K562 (cell line): Measurements from ENCODE around the gene ALS2CL. TPM values are rescaled to one million over a fixed set of nuclear protein-coding genes. Genes with fewer than 3 reads are reported as not detected.

ENCODE experiments used
- CBX1 ChIP-seq: sonication (generic); IDR thresholded peaks from 2 replicates; pipeline ENCODE4 v1.6.1; 2016; ENCODE audit warnings: antibody characterized with exemption, low read depth, mild to moderate bottlenecking
- CBX2 ChIP-seq: fragments of 200-600 bp; sonication (generic); IDR thresholded peaks from one replicate; pipeline ENCODE4 v1.6.1; 2012; ENCODE audit warnings: mild to moderate bottlenecking, low read length, inconsistent platforms; ENCODE audit not compliant: insufficient read depth, poor library complexity, severe bottlenecking
- ELF1 ChIP-seq: fragments of 200-800 bp; sonication (Bioruptor generic); IDR thresholded peaks from 2 replicates; pipeline ENCODE4 v1.6.1; 2016; ENCODE audit warnings: missing genetic modification characterization, missing compliant biosample characterization
- ETV6 ChIP-seq, 3 experiments: fragments of 150-350 bp in 1 of 3; sonication (generic) in 1 of 3; formaldehyde crosslinking in 1 of 3; IDR thresholded peaks; 2 replicates each; pipeline versions ENCODE4 v1.6.1 to v1.8.0; 2014 to 2022; ENCODE audit warnings: borderline replicate concordance in 2 of 3, low read depth in 2 of 3, antibody characterized with exemption in 1 of 3, low read length in 1 of 3, mild to moderate bottlenecking in 1 of 3, missing genetic modification reagents in 1 of 3
- GATA2 ChIP-seq: sonication (generic); formaldehyde crosslinking; IDR thresholded peaks from 2 replicates; pipeline ENCODE4 v1.4.0; 2020; ENCODE audit warnings: mild to moderate bottlenecking, missing genetic modification reagents
- HMGXB4 ChIP-seq: sonication (generic); formaldehyde crosslinking; IDR thresholded peaks from 2 replicates; pipeline ENCODE4 v1.8.1; 2023; ENCODE audit warnings: mild to moderate bottlenecking, missing genetic modification reagents
- HNRNPL ChIP-seq: fragments of 200-400 bp; formaldehyde crosslinking; IDR thresholded peaks from 2 replicates; pipeline ENCODE4 v1.6.1; 2017; ENCODE audit warnings: low read depth, mild to moderate bottlenecking, low read length
- JUN ChIP-seq, 2 experiments: sonication (generic) in 1 of 2; formaldehyde crosslinking in 1 of 2; IDR thresholded peaks; 2 replicates each; pipeline versions ENCODE4 v1.6.1 to v1.8.0; 2012 to 2022; ENCODE audit warnings: borderline replicate concordance in 2 of 2, mild to moderate bottlenecking in 2 of 2, improper control_type of control experiment in 1 of 2, low read depth in 1 of 2, low read length in 1 of 2, missing genetic modification reagents in 1 of 2
- MIER1 ChIP-seq: fragments of 450-650 bp; IDR thresholded peaks from 2 replicates; pipeline ENCODE4 v1.6.1; 2016; ENCODE audit warnings: antibody characterized with exemption, mild to moderate bottlenecking, low read depth
- MYBL2 ChIP-seq, 2 experiments: fragments of 450-650 bp in 1 of 2; sonication (generic) in 1 of 2; formaldehyde crosslinking in 1 of 2; IDR thresholded peaks; 2 replicates each; pipeline versions ENCODE4 v1.6.1 to v1.8.1; 2017 to 2022; ENCODE audit warnings: borderline replicate concordance in 1 of 2, inconsistent platforms in 1 of 2, low read depth in 1 of 2, mild to moderate bottlenecking in 1 of 2, missing genetic modification reagents in 1 of 2, moderate library complexity in 1 of 2
- NONO ChIP-seq, 2 experiments: fragments of 200-400 bp in 1 of 2; fragments of 450-650 bp in 1 of 2; formaldehyde crosslinking in 1 of 2; IDR thresholded peaks; 2 replicates each; pipeline ENCODE4 v1.6.1; 2017; ENCODE audit warnings: low read depth in 2 of 2, mild to moderate bottlenecking in 2 of 2, moderate library complexity in 2 of 2, low read length in 1 of 2
- PATZ1 ChIP-seq: fragments of 250-450 bp; sonication (Bioruptor Pico); IDR thresholded peaks from 2 replicates; pipeline ENCODE4 v1.5.0; 2020; ENCODE audit warnings: mild to moderate bottlenecking, borderline replicate concordance
- RB1 ChIP-seq: fragments of 450-650 bp; IDR thresholded peaks from 2 replicates; pipeline ENCODE4 v1.6.1; 2017; ENCODE audit warnings: low read depth, mild to moderate bottlenecking
- SNRNP70 ChIP-seq: fragments of 200-400 bp; formaldehyde crosslinking; optimal IDR thresholded peaks from 2 replicates; pipeline ENCODE3; 2017; ENCODE audit warnings: low read depth, low read length
- SPI1 ChIP-seq: IDR thresholded peaks from 2 replicates; pipeline ENCODE4 v1.6.1; 2011; ENCODE audit warnings: low read depth, low read length, control low read depth, borderline replicate concordance
- SRSF7 ChIP-seq: fragments of 200-400 bp; formaldehyde crosslinking; optimal IDR thresholded peaks from 2 replicates; pipeline ENCODE3; 2017; ENCODE audit warnings: mild to moderate bottlenecking, low read depth, low read length
- SRSF9 ChIP-seq: fragments of 200-400 bp; formaldehyde crosslinking; IDR thresholded peaks from 2 replicates; pipeline ENCODE4 v1.6.1; 2017; ENCODE audit warnings: low read depth, low read length, borderline replicate concordance
- STAT5A ChIP-seq: IDR thresholded peaks from 2 replicates; pipeline ENCODE4 v1.6.1; 2012; ENCODE audit warnings: low read length, inconsistent platforms, borderline replicate concordance
- TBP ChIP-seq: optimal IDR thresholded peaks from 2 replicates; pipeline ENCODE3; 2011; ENCODE audit warnings: low read depth, low read length, improper control_type of control experiment
- ZBED1 ChIP-seq: IDR thresholded peaks from 2 replicates; pipeline ENCODE4 v1.6.1; 2014
- ZEB2 ChIP-seq: fragments of 450-650 bp; IDR thresholded peaks from 2 replicates; pipeline ENCODE4 v1.6.1; 2016
- ZNF583 ChIP-seq: fragments of 250-450 bp; sonication (Bioruptor Pico); IDR thresholded peaks from 2 replicates; pipeline ENCODE4 v1.4.0; 2020
- ZNF830 ChIP-seq: fragments of 250-450 bp; sonication (Bioruptor Pico); IDR thresholded peaks from 2 replicates; pipeline ENCODE4 v1.5.0; 2021; ENCODE audit warnings: mild to moderate bottlenecking
- polyA plus RNA-seq, 8 experiments: library from polyadenylated mRNA; depleted of rRNA in 4 of 8; stranded (reverse) in 5 of 8; unstranded in 3 of 8; fragments of >200 nt; fragmentation: Nextera tagmentation in 2 of 8; fragmentation: Illumina TruSeq in 1 of 8; extraction: Ambion mirVana in 2 of 8; extraction: Trizol in 1 of 8; gene quantifications; 2 replicates each; pipeline versions ENCODE4 v1.2.1 to v1.2.3, GENCODE V29; 2011 to 2014; ENCODE audit warnings: inconsistent platforms in 1 of 8, missing spikeins in 1 of 8
- total RNA-seq, 7 experiments: library from RNA; depleted of rRNA in 6 of 7; stranded (reverse); fragments of >200 nt in 6 of 7; fragmentation: Illumina TruSeq in 2 of 7; extraction: Trizol in 2 of 7; gene quantifications; 2 replicates each; pipeline versions ENCODE4 v1.2.1 to v1.2.3, GENCODE V29; 2011 to 2021; ENCODE audit warnings: low replicate concordance in 1 of 7

Gene ALS2CL
- total and polyA plus RNA-seq, 9 of the 15 experiments (the other 6 are each of a cell fraction or from before 2014, with no cell fraction given) = 0.03 to 0.13 (median 0.05) TPM; not detected in 3

DNA sequence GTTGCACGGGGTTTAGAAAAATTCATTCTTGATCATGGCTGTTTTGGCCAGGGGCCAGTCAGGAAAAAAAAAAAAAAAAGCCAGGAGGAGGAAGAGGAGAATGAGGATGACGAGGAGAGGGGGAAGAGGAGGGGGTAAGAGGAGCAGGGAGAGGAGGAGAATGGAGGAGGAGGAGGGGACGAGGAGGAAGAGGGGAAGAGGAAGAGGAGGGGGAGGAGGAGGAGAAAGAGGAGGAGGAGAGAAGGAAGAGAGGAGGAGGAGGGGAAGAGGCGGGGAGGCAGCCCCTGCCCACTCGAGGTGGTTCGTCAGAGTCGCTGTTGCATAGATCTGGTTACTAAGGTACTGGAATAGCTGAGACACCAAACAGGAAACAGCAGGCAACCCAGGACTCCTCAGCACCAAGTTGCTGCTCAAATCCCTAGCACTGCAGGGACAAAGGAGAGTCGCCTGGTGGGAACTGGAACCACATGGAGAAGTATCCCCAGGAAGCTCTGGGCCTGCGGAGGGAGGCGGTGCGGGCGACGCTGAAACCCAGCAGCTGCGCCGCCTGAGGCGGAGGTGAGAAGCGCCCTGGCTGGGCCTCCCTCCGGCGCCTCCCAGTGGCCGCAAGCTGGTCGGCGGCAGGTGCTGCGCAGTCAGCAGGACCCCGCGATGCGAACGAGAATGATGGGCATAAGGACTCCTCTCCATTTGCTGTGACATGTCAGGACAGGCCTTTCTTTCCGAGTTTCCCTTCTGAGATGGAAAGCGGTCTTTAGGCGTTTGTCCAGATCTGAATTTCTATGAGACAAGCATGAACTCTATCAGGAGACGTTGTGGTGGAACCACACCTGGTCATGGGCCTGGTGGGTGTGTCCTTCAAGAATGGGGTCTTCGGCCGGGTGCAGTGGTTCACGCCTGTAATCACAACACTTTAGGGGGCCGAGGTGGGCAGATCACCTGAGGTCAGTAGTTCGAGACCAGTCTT lies 63.6 kb downstream of the ALS2CL start (continued):
- TF ChIP-seq JUN (IDR thresholded peaks at IDR 0.05; ENCODE audit: borderline replicate concordance, low read depth, low read length) (no peak), JUN (CRISPR knock-in tag; IDR thresholded peaks at IDR 0.05; ENCODE audit: borderline replicate concordance) (no peak), SNRNP70 (no peak), RB1 (peak; percentile 94), NONO (IDR thresholded peaks at IDR 0.05; ENCODE audit: low read depth in 2 of 2, low read length in 1 of 2) (no peak), PATZ1 (CRISPR knock-in tag) (no peak), MIER1 (no peak), MYBL2 (IDR thresholded peaks at IDR 0.05; ENCODE audit: low read depth) (no peak), MYBL2 (CRISPR knock-in tag; IDR thresholded peaks at IDR 0.05; ENCODE audit: borderline replicate concordance) (no peak), GATA2 (CRISPR knock-in tag) (no peak), ZEB2 (no peak), SPI1 (no peak), STAT5A (no peak), SRSF9 (no peak), SRSF7 (no peak), TBP (no peak), ZNF830 (CRISPR knock-in tag) (no peak), CBX2 (no peak), ELF1 (tag) (no peak), ZBED1 (0 out of 2 replicates have a peak, but pooled peaks have one; percentile 17), ETV6 (IDR thresholded peaks at IDR 0.05; ENCODE audit: borderline replicate concordance in 1 of 2, low read depth in 2 of 2, low read length in 1 of 2) (no peak), ETV6 (CRISPR knock-in tag; IDR thresholded peaks at IDR 0.05; ENCODE audit: borderline replicate concordance) (no peak), HNRNPL (no peak), HMGXB4 (CRISPR knock-in tag) (no peak), CBX1 (0 out of 2 replicates have a peak, but pooled peaks have one; percentile 23), ZNF583 (no peak)
